ENCODE results near the gene SLX4IP.

Gene SLX4IP

DNA sequence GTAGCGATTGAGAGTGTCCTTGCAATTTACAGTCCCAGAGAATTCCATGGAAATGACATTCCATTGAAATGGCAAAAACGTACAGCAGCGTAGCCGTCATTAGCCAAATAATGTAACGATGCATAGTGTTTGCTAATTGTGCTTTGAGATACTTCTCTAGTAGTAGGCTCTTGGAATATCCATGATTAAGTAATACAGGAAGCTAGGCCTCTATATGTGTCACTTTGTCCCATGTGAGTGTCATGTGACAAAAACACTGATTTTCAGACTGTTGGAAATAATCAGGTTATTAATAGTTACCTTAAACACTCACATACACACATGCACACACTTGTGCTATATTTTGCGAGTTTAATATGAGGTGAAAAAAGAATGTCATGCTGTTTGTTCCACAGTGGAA lies 35.2 kb downstream of the SLX4IP start:
- TF ChIP-seq FOXM1 (IDR thresholded peaks at IDR 0.05; ENCODE audit: borderline replicate concordance, low read depth) (no peak), CEBPB (IDR thresholded peaks at IDR 0.05) (no peak), EGR1 (IDR thresholded peaks at IDR 0.05) (no peak), TCF12 (IDR thresholded peaks at IDR 0.05; ENCODE audit: low read depth) (no peak), TEAD4 (IDR thresholded peaks at IDR 0.05) (no peak), EP300 (IDR thresholded peaks at IDR 0.05; ENCODE audit: borderline replicate concordance) (no peak), ZBTB7A (IDR thresholded peaks at IDR 0.05; ENCODE audit: low read depth) (no peak), CREB1 (IDR thresholded peaks at IDR 0.05; ENCODE audit: low read depth) (no peak), YY1 (IDR thresholded peaks at IDR 0.05; ENCODE audit: low read depth) (no peak), NFIC (IDR thresholded peaks at IDR 0.05) (no peak), RAD21 (IDR thresholded peaks at IDR 0.05; ENCODE audit: low read depth) (no peak), TAF1 (IDR thresholded peaks at IDR 0.05; ENCODE audit: low read depth) (no peak)
- TF ChIP-seq, protein P1, sequence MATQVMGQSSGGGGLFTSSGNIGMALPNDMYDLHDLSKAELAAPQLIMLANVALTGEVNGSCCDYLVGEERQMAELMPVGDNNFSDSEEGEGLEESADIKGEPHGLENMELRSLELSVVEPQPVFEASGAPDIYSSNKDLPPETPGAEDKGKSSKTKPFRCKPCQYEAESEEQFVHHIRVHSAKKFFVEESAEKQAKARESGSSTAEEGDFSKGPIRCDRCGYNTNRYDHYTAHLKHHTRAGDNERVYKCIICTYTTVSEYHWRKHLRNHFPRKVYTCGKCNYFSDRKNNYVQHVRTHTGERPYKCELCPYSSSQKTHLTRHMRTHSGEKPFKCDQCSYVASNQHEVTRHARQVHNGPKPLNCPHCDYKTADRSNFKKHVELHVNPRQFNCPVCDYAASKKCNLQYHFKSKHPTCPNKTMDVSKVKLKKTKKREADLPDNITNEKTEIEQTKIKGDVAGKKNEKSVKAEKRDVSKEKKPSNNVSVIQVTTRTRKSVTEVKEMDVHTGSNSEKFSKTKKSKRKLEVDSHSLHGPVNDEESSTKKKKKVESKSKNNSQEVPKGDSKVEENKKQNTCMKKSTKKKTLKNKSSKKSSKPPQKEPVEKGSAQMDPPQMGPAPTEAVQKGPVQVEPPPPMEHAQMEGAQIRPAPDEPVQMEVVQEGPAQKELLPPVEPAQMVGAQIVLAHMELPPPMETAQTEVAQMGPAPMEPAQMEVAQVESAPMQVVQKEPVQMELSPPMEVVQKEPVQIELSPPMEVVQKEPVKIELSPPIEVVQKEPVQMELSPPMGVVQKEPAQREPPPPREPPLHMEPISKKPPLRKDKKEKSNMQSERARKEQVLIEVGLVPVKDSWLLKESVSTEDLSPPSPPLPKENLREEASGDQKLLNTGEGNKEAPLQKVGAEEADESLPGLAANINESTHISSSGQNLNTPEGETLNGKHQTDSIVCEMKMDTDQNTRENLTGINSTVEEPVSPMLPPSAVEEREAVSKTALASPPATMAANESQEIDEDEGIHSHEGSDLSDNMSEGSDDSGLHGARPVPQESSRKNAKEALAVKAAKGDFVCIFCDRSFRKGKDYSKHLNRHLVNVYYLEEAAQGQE (IDR thresholded peaks at IDR 0.05; ENCODE audit: low read depth), result no peak
- TF ChIP-seq, protein P2, sequence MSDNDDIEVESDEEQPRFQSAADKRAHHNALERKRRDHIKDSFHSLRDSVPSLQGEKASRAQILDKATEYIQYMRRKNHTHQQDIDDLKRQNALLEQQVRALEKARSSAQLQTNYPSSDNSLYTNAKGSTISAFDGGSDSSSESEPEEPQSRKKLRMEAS (IDR thresholded peaks at IDR 0.05), result no peak
- TF ChIP-seq, protein P3, sequence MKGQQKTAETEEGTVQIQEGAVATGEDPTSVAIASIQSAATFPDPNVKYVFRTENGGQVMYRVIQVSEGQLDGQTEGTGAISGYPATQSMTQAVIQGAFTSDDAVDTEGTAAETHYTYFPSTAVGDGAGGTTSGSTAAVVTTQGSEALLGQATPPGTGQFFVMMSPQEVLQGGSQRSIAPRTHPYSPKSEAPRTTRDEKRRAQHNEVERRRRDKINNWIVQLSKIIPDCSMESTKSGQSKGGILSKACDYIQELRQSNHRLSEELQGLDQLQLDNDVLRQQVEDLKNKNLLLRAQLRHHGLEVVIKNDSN (IDR thresholded peaks at IDR 0.05), result no peak

DNA sequence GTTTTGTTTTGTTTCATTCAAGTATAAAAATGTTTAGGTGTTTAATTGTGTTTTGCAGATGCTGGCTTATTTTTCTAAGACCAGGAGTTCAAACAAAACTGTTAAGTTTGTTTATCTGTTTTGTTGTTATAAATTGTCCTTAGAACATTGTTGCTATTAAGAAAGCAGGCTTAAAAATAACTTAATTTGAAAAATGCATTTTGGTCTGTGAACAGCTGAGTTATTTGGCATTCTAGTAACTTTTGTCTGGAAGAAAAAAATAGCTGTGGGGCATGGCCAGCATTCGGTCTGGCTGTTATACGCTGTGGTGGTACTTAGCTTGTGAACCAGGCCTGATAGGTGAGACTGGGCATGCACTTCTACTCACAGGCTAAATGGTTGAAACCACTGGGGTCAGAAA lies 37.8 kb downstream of the SLX4IP start:
- TF ChIP-seq CREB1 (IDR thresholded peaks at IDR 0.05; ENCODE audit: low read depth), result no peak
- TF ChIP-seq TCF12 (IDR thresholded peaks at IDR 0.05; ENCODE audit: low read depth), result no peak
- TF ChIP-seq YY1 (IDR thresholded peaks at IDR 0.05; ENCODE audit: low read depth), result no peak
- TF ChIP-seq, protein P1 (IDR thresholded peaks at IDR 0.05; ENCODE audit: low read depth), result no peak
- no peak for TF ChIP-seq TAF1 (IDR thresholded peaks at IDR 0.05; ENCODE audit: low read depth)
- TF ChIP-seq FOXM1 (IDR thresholded peaks at IDR 0.05; ENCODE audit: borderline replicate concordance, low read depth), result no peak
- TF ChIP-seq NFIC (IDR thresholded peaks at IDR 0.05), result no peak
- TF ChIP-seq, protein P2 (IDR thresholded peaks at IDR 0.05), result no peak
- no peak for TF ChIP-seq CEBPB (IDR thresholded peaks at IDR 0.05)
- TF ChIP-seq, protein P3 (IDR thresholded peaks at IDR 0.05), result no peak
- no peak for TF ChIP-seq RAD21 (IDR thresholded peaks at IDR 0.05; ENCODE audit: low read depth)
- no peak for TF ChIP-seq TEAD4 (IDR thresholded peaks at IDR 0.05)
- TF ChIP-seq ZBTB7A (IDR thresholded peaks at IDR 0.05; ENCODE audit: low read depth), result no peak
- no peak for TF ChIP-seq EP300 (IDR thresholded peaks at IDR 0.05; ENCODE audit: borderline replicate concordance)
- no peak for TF ChIP-seq EGR1 (IDR thresholded peaks at IDR 0.05)

DNA sequence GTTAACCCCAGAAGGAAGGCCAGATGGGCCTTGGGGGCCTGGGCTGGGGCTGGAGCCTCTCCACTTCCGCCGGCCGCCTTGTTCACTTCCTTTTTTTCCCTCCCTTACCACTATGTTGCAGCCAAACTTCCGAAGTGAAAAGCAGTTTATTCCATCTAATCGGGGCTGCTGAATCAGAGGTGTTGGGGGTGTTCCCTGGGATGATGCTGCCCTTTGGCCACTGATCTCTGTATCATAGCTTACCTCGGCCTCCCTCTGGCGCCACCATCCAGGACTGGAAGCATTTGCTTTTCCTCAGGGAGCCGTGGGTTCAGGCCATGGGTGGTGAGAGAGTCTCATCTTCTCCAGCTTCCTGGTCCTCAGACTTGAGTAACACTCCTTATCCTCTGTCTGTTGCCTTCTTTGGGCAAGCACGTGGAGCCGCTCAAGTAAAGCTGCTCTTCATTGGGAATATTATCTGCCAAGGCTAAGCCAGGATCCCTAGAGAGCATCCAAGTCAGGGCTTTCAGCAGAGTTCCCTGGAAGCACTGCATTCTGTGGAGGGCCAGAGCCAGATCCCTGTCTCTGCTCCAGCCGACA lies 39.6 kb downstream of the SLX4IP start:
- TF ChIP-seq YY1 (IDR thresholded peaks at IDR 0.05; ENCODE audit: low read depth) (no peak), CREB1 (IDR thresholded peaks at IDR 0.05; ENCODE audit: low read depth) (no peak), EGR1 (IDR thresholded peaks at IDR 0.05) (no peak), TEAD4 (IDR thresholded peaks at IDR 0.05) (no peak), EP300 (IDR thresholded peaks at IDR 0.05; ENCODE audit: borderline replicate concordance) (no peak), ZBTB7A (IDR thresholded peaks at IDR 0.05; ENCODE audit: low read depth) (no peak), RAD21 (IDR thresholded peaks at IDR 0.05; ENCODE audit: low read depth) (no peak), NFIC (IDR thresholded peaks at IDR 0.05) (no peak), TAF1 (IDR thresholded peaks at IDR 0.05; ENCODE audit: low read depth) (no peak), TCF12 (IDR thresholded peaks at IDR 0.05; ENCODE audit: low read depth) (no peak), CEBPB (IDR thresholded peaks at IDR 0.05) (no peak)
- TF ChIP-seq, protein P1 (IDR thresholded peaks at IDR 0.05; ENCODE audit: low read depth), result no peak
- TF ChIP-seq, protein P2 (IDR thresholded peaks at IDR 0.05), result no peak
- TF ChIP-seq, protein P3 (IDR thresholded peaks at IDR 0.05), result no peak
